Astrocyte of the spinal cord (primary cell): Measurements from ENCODE around the gene ZNF79.

ENCODE experiments used
- DNase-seq: peaks from one replicate; pipeline ENCODE4 v3.0.0; 2011; ENCODE audit warnings: low read depth, low spot score
- H3K4me3 ChIP-seq: 2 replicates; pipeline ENCODE4 v1.5.1; 2011; ENCODE audit warnings: low read depth, mild to moderate bottlenecking, low read length, moderate library complexity
- in situ Hi-C: cut with HindIII; loops from 2 replicates; pipeline ENCODE4 v1.10.0; 2017; ENCODE audit warnings: low sequenced_read_pairs
- TF ChIP-seq, protein P1 (sequence below): IDR thresholded peaks from 2 replicates; pipeline ENCODE4 v1.5.1; 2012; ENCODE audit warnings: low read depth, mild to moderate bottlenecking, low read length, inconsistent platforms

ZNF79 gene

GRCh38 chr9:127447416-127448111, 23.4 kb downstream of the ZNF79 start:
- TF ChIP-seq, protein P1, sequence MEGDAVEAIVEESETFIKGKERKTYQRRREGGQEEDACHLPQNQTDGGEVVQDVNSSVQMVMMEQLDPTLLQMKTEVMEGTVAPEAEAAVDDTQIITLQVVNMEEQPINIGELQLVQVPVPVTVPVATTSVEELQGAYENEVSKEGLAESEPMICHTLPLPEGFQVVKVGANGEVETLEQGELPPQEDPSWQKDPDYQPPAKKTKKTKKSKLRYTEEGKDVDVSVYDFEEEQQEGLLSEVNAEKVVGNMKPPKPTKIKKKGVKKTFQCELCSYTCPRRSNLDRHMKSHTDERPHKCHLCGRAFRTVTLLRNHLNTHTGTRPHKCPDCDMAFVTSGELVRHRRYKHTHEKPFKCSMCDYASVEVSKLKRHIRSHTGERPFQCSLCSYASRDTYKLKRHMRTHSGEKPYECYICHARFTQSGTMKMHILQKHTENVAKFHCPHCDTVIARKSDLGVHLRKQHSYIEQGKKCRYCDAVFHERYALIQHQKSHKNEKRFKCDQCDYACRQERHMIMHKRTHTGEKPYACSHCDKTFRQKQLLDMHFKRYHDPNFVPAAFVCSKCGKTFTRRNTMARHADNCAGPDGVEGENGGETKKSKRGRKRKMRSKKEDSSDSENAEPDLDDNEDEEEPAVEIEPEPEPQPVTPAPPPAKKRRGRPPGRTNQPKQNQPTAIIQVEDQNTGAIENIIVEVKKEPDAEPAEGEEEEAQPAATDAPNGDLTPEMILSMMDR: no peak

DNA sequence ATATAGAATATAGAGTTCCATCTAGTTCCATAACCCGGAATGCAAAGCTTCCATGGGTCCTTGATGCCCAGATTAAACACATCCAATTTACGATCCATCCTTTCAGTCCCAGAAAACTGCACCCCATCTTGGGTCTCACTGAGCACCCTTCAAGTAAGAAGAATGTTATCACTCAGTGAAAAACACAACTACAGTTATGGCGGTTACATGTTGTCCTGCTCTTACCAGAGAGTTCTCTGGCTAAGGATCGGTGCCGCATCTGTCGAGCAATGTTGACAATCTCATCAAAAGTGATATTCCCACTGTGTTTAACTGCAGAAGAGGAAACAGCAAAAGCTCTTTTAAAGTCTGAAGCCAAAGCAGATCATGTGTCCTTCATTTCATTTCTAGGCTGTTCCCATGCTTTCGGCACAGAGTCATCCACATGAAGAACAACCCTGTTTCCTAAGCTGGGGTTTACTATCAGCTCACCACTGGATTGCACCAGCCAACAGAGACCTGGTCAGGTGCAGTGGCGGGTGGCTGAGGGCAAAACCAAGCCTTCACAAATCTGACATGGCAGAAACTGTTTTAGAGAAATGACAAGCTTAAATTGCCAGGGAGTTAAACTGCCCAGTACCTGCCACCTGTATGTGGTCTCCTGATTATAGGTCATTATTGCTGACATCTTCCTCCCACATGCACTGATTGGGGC, 24.1 kb downstream of the ZNF79 start:
- TF ChIP-seq, protein P1: no peak
- H3K4me3 ChIP-seq: peak overlapping the region; percentile 99
- in situ Hi-C loops: no loop called here
- DNase-seq: no peak

More at GRCh38 chr9:127447416-127448111, 23.4 kb downstream of the ZNF79 start:
- H3K4me3 ChIP-seq: no peak overlapping the region
- peak; percentile 24 for DNase-seq
- in situ Hi-C loops: no loop called here

GRCh38 chr9:127449332-127449966, 25.3 kb downstream of the ZNF79 start:
- peak; percentile 2 for DNase-seq
- in situ Hi-C loops: no loop called here
- peak overlapping the region; percentile 99 for H3K4me3 ChIP-seq
- TF ChIP-seq, protein P1: no peak

DNA sequence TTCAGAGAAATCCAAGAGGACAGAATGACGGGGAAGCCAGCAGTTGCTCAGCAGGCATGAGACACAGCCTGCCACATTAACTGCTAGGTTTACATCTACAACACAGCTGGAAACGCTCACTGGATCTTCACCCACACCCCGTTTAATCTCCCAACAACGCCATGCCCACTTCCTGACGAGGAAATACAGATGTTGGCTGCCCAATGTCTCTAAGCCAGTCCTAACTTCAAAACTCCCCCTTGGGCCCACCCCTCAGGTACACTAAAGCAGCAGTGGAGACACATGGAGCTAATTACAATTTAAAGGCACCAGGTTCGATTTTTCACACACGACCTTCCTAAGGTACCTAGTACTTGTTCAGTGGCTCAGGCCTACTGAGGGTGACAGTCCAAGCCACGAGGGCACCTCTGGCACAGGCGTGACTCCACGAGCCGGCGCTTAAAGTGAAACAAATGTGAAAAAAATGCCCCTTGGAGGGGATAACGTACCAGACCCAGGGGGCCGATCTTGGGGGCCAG, 26.1 kb downstream of the ZNF79 start:
- DNase-seq: peak; percentile 16
- in situ Hi-C loops: no loop called here
- TF ChIP-seq, protein P1: no peak
- peak overlapping the region; percentile 99 for H3K4me3 ChIP-seq

DNA sequence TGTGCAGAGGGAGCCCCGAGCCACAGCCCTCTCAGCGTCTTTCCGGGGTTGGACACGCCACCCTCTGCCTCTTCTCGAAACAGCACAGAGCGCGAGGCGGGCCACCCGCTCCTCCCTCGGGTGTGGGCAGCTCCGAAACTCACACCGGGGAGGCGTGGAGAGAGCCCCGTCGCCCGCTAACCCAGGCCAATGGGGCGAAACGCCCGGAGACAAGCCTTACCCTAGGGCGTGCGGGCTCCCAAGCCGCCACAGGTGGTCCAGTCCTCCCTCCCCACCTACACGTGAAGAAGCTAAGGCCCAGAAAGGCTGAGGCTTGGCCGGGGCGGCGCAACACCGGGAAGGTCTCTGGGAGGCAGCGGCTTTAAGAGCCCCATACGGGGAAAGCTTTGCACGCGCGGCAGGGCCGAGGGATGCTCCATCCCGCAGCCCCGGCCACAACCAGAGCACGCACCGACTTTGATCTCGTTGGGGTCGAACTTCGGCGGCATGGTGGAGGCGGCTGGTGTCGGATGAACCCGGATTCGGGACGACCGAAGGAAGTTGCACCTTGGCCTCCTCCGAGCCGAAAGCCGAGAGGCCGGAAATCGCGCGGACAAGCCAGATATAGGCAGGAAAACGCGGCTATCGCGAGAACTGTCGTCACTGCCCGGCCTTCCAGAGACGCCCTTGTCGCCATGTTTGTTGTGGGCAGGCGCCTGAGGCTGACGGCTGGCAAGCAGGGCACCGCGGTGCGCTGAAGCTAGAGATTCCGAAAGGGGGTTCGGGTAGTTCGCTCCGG, 26.8 kb downstream of the ZNF79 start, which contains the start of the genes LRSAM1 and RPL12:
Gene LRSAM1, plus strand, starts transcription at position 681 of the 778 bp plus-strand sequence. CDS start 3,018 bp downstream, outside the sequence.
Gene RPL12, minus strand, starts transcription at position 577 of the 778 bp plus-strand sequence. Its CDS starts 89 bp downstream, at position 488.
- TF ChIP-seq, protein P1: no peak
- peak; percentile 93 for DNase-seq
- peak within 1 kb of the TSS; percentile 99 for H3K4me3 ChIP-seq
- in situ Hi-C loops: no loop called here

DNA sequence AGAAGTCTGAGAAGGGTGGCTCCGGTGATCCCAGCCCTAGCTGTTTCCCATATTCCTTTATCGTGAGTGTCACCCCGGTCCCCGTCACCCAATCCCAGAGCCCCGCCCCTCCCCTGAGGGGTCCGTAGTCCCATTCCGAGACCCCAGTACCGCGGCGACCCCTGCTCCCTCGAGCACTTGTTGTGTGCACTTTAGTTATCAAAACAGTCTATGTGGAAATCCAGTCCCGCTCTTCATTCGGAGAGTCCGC, 27.4 kb downstream of the ZNF79 start:
- TF ChIP-seq, protein P1: no peak
- peak; percentile 59 for DNase-seq
- H3K4me3 ChIP-seq: peak overlapping the region; percentile 99
- in situ Hi-C loops: no loop called here
